Left lobe of liver (tissue), 2 donors: ENCODE data around the gene FGD4. TPM values are rescaled to one million over a fixed set of nuclear protein-coding genes. Genes with fewer than 3 reads are reported as not detected.
"Not testable (repeated sequence)": the region's sequence is repeated elsewhere in the genome, so short reads cannot be mapped to it uniquely, and the experiment has no call there.

ENCODE experiments used
- ATAC-seq: fragments of 200-7000 bp; cut with Tn5 transposase; one replicate; pipeline ENCODE4 v1.9.1; 2020; ENCODE audit warnings: mild to moderate bottlenecking, moderate library complexity
- DNase-seq: peaks from one replicate; pipeline ENCODE4 v3.0.0-alpha.2; 2020; ENCODE audit warnings: low spot score
- total RNA-seq: library from RNA; stranded (reverse); gene quantifications from one replicate; pipeline ENCODE4 v1.2.1, GENCODE V29; 2021
- donor health status: DM: no; HTN: no; CAD: no; lungs with moderate emphysema.
- donor health status: DM: no; HTN: yes; CAD: no.

Gene FGD4
- total RNA-seq, 1 donor from 2014 or later: 21.6 TPM

DNA sequence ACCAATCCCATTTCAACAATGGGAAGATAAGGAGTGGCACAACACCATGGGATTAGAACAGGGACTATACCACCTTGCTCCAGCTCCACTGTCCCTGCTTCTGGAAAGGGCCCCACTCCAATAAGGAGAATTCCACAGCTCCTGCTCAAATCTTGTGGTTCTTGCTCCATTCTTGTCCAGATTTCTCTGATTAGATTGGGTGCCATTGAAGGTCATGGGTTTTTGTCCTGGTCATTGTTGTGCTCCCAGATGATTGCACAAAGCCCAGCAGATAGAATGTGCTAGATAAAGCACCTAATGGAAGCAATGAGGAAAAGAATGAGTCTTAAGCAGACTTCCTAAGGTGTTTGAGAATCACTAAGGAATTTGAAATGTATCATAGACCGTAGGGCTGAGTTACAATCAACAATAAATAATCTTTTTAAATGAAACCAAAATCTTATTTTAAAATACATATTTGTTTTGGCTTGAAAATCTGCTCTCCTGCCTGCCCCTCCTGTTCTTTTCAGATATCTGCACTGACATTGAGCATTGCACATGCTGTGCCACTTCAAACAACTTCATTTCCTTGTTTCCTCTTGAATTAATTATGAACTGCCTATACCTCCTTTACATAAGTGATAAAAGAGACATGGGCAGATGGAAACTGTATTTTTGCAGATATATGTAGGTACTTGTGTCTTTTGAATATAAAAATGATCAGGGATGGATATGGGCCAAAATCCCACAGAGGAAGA, 115.9 kb downstream of the FGD4 start:
- no peak for DNase-seq
- ATAC-seq: peak; percentile 71

DNA sequence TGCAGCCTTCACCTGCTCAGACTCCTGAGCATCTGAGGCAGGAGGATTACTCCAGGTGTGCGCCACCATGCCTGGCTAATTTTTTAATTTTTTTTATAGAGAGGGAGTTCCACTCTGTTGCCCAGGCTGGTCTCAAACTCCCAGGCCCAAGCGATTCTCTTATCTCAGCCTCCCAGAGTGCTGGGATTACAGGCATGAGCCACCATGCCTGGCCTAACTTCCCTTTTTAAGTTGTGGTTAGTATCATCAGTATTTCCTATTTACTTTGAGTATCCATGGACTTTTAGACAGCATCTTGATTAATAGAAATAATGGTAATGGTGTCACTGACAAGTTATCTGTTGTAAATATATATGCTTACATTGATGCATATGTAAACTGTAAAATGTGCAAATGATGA, 116.9 kb downstream of the FGD4 start:
- DNase-seq: no peak
- no peak for ATAC-seq

DNA sequence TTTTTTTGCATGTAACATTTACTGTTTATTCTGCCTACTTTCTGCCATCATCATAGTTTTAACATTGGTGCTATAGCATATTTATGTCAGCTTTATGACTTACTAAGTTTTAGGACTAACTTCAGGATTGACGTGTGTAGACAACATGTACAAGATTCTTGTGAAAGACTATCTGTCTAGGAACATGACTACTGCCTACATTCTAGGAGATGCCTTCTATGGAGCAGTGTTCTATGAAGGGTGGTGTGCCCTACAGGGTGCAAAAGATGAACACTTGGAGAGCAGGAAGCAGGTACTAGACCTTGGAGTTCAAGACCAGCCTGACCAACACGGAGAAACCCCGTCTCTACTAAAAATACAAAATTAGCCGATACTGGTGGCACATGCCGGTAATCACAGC, 118.6 kb downstream of the FGD4 start:
- DNase-seq: no peak
- no peak for ATAC-seq

DNA sequence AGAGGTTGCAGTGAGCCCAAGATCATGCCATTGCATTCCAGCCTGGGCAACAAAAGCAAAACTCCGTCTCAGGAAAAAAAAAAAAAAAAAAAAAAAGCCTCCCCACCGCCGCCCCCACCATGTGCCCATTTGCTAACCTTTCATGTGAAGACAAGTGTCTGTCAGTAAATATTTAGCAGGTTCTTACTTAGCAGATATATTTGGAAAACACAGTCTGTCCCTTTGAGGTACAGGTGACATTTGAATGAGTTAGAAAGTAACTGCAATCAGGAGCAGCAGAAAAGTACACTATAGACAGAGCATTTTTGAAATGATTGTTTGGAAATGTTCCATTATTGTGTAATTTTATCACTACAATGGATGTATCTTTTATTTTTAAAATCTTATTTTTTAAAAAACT, 119.7 kb downstream of the FGD4 start:
- no peak for DNase-seq
- no peak for ATAC-seq

DNA sequence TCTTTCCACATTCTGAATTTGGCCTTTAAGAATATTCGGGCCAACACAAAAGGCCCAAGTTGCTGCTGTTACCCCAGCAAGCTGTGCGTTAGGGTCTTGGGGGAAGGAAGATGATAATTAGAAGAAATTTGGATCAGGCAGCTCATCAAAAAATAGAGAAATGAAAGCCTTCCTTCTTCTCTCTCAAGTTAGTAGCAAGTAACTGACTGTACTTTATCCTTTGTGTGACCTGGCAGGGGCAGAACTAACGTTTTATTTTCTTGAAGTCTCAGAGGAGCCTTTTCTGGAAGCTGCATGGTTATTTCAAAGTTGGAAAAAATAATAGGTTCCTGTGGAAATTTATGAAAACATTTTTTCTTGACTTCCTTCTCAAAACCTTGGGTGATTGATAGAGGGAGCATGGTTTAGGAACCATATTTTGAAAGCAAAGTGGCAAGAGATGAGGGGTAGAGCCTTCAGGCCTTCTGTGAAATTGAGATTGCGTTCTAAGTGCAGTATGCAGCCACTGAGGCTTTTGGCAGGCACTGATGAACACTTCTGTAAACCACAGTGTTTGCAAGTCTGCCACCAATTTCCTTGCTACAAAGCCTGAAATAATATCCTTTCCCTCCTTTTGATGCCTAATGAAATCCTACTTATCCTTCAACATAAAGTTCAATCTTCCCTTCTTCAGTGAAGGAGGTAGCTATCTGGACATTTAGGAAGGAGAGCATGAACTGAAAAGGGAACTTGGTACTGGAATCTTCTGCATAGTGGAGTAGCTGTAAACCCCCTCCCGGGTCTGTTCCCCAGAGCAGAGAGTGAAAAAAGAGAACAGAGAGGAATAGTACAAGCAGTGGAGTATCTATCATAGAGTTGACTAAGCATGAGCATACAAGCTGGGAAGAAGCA, 123.2 kb downstream of the FGD4 start:
- DNase-seq (no peak), ATAC-seq (peak; percentile 48)

DNA sequence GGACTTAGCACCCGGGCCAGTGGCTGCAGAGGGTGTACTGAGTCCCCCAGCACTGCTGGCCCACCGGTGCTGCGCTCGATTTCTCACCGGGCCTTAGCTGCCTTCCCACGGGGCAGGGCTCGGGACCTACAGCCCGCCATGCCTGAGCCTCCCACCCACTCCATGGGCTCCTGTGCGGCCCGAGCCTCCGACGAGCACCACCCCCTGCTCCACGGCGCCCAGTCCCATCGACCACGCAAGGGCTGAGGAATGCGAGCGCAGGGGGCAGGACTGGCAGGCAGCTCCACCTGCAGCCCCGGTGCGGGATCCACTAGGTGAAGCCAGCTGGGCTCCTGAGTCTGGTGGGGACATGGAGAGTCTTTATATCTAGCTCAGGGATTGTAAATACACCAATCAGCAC, 126.4 kb downstream of the FGD4 start:
- not testable (repeated sequence) for DNase-seq, ATAC-seq

DNA sequence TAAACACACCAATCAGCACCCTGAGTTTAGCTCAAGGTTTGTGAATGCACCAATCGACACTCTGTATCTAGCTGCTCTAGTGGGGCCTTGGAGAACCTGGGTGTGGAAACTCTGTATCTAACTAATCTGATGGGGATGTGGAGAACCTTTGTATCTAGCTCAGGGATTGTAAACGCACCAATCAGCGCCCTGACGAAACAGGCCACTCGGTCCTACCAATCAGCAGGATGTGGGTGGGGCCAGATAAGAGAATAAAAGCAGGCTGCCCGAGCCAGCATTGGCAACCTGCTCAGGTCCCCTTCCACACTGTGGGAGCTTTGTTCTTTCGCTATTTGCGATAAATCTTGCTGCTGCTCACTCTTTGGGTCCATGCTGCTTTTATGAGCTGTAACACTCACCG, 127.0 kb downstream of the FGD4 start:
- not testable (repeated sequence) for ATAC-seq, DNase-seq

DNA sequence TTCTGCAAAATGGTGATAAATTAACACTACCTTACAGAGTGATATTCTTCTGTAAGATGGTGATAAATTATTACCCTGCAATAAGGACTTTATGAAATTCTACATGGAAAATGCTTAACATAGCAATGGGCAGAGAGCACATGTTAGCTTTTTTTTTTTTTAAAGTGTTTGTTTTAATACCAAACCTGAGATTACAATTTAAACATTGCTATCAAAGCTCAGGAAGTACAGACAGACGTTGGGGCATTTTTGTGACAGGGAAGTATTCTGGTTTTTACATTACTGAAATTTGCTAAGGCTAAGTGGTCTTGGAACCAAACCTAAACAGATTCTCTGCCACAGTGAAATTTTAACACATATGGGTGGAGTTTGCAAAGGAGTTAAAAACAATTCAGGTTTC, 133.1 kb downstream of the FGD4 start:
- DNase-seq: no peak

DNA sequence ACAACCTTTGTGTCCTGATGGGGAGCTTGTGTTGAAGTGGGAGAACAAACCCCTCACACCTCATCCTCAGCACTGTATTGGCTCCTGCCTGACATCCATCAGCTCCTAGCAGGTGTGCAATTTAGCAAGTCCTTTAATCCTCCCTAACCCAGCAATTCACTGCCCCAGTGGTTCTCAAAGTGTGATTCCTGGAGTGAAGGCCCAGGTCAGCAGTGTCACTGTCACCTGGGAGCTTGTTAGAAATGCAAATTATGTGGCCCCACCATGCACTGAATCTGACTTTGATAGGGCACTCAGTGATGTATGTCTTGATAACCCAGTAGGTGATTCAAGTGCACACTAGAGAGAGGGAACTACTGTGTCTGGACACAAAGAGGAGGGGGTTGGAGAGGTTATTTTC, 133.6 kb downstream of the FGD4 start:
- DNase-seq: no peak
- ATAC-seq: no peak

More for the DNA sequence above, 133.1 kb downstream of the FGD4 start:
- ATAC-seq: peak; percentile 26

DNA sequence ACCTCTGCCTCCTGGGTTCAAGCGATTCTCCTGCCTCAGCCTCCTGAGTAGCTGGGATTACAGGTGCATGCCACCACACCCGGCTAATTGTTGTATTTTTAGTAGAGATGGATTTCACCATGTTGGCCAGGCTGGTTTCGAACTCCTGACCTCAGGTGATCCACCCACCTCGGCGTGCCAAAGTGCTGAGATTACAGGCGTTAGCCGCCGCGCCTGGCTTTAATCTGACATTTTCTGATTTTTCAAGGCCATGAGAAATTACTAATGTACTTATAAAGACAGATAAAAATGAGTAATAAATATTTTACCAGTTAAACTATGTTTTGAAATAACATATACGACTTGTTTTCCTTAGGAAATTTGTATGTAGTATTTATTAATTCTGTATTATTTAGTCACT, 134.1 kb downstream of the FGD4 start:
- not testable (repeated sequence) for ATAC-seq, DNase-seq

DNA sequence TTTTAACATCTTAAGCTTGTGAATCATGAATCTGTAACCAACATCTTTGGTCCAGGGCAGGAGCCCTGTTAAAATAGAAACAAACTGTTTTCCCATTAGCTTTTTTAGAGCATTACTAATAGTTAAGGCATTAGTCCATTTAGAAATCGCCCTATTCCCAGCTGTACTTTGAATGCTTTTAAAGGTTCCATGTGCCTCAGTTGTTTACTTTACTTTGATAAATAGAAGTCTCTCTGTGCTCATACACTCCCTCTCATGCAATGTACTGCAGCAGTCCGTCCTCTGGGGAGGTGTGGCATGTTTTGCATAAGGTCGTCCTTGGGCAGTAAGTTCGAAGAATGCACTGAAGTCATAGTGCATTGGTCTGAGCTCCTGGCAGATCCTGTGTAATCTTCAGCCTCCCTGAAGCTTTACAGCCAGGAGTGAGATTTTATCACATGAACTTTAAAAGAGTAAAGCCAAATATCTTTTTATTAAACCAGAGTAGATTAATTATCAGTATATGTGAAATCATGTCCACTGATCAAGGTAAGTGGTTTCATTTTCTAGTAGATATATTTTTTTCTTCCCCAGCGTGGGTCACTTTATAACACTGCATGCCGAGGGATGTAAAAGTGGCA, 134.7 kb downstream of the FGD4 start:
- ATAC-seq (peak; percentile 87), DNase-seq (peak; percentile 88)

DNA sequence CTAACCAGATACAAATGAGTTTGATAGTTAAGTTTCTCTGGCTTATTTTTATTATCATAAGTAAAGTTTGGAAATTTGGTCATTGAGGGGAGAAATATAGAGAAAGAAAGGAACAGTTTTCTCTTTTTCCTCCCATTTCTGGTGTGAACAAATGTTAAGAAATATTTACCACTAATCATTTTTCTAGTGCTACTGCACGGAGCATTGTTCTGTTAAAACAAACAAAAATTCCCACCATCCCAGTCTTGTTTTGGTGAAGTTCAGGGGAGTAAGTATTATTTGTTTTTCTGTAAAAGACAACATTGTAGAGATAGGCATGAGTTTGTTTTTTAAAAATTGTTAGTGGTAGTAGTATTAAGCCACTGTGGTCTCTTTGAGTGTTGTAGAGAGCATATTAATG, 135.3 kb downstream of the FGD4 start:
- DNase-seq (no peak), ATAC-seq (no peak)

DNA sequence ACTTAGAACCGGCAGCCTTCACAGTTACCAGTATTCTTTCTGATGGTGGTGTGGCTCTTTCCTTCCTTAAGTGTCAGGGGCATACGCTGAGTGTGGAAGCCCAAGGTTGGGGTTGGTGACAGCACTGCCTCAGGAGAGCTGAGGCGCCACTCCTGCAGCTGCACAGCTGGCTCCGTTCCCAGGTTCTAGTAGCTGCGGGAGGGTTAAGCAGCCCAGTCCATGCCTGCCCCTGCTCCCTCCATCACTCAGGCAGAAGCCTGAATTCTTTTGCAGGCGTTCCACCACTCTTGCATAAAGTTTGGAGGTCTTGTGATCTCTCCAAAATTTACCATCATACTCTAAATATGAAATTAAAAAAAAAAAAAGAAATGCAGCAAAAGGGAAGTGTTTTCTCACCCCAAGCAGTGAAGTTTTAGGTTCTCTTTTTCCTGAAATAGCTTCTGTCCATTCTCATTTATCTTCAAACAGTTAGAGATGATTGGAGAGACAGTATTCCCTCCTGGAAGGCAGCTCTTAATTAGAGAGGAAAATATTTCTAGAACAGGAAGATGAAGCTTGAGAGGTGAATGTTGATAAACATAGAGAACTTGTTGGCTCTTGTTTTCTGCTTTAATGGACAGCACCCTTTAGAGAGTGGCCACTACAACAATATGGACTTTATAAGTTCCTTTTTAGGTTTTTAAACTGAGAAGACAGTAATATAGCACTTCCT, 136.1 kb downstream of the FGD4 start:
- peak; percentile 75 for ATAC-seq

DNA sequence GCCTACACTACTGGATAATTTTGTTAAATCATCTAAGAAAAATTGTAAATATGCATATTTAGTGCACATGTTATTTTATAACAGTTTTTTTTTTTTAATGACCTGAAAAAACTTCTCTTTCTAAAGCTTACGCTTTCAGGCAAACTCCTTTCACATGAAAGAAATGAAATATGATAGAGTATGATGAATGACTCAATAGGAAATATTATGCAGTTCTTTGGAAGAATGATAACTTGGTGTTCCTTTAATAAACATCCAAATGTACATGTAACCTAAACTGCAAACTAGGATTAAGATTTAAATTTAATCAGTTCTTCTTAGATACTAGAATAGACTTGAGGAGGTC, 136.6 kb downstream of the FGD4 start:
- no peak for ATAC-seq
- no peak for DNase-seq

More for the DNA sequence above, 136.1 kb downstream of the FGD4 start:
- DNase-seq: peak; percentile 82

DNA sequence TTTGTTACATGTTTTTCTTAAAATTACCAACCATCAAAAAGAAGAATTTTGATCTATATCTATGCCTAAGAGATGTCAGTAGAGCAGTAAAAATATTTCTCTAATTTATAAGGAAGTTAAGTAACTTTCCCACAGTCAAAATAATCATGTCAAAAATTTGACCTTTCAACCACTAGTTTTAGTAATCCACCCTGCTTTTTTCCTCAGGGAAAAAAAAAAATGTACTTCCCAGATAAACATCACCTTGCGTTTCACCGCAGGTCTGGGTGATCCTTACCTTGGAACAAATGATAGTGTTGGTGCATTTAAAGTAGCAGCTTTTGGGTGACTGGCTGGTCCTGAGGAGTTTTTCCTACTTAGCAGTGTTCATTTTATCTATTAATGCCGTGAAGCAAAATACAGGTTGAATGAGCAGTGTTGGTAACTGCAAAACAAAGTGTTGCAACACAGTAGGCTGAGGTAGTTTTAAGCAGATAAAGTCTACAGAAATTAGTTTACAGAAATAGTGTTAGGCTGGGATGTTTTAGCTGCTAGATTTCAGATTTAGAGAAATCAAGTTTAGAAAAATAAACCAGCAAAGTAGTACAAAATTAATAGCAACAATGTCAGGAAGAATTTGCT, 142.5 kb downstream of the FGD4 start:
- DNase-seq (no peak), ATAC-seq (peak; percentile 59)

DNA sequence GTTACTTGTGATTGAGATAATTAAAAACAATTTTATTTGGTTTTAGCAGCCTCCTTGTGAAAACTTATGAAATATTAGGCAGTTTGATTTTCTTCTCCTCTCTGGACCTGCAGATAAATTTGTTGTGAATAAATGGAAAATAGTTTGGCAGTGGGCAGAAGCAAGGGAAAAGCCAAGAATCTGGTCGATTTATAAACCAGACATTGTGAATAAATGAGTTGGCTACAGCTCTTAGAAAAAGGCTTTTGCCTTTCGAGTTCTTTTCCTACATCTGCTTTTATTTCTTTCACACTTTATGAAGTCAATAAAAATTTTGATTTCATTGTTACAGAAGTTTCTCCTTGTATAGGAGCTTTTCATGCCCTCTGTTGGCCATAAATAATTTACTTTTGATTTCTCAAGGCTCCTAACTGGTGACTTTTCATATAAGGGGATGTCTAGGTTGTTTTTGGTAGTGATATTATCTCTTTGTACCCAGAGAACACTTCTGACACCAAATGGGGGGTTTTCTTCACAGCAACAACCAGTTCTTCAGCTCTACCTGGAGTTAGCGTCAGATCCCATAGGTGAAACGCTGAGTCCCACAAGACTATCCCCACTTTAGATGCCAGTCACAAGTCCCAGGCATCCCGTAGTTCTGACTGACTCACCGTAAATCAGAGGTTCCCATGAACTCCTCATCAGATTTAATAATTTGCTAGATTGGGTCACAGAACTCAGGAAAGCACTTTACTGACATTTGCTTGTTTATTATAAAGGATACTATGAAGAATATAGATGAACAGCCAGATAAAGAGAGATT, 143.3 kb downstream of the FGD4 start:
- no peak for DNase-seq
- peak; percentile 39 for ATAC-seq

DNA sequence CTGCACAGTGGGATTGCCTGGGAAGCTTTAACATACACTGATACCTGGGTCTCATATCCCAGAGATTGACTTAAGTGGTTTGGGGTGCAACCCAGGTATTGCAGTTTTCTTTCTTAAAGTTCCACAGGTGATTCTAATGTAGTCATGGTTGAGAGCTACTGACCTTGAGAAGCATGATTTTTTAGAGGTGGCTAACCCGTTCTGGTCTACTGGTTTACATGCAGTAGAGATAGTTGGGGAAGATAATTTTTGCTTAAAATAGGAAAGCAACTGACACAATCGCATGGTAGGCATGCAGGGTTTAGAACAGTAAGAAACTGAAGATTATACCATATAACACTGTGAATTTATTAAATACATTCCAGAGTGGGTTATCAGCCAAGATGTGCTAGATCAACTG, 145.5 kb downstream of the FGD4 start:
- DNase-seq (no peak), ATAC-seq (no peak)

DNA sequence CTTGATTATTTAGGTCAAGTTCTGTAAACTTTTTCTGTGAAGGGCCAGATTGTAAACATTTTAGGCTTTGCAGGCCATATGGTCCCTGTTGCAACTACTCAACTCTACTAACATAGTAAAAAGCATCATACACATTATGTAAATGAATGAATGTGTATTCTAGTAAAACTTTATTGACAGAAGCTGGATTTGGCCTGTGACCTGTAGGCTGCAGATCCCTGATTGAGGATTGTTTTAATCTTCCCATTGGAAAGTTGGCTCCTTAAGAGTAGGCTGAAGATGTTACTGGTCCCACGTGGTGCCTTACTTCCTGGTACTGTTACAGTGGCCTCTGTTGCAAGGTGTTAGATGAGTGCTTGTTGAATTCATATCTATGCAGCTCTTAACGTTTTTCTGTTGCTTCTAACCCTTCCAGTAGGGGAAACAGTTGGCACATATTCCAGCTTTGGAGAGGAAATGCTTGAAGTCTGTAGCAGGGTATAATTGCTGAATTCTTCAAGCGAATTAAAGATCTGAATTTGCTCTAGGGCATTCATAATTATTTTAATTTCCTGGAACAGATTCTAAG, 146.1 kb downstream of the FGD4 start:
- ATAC-seq: no peak
- DNase-seq: no peak

DNA sequence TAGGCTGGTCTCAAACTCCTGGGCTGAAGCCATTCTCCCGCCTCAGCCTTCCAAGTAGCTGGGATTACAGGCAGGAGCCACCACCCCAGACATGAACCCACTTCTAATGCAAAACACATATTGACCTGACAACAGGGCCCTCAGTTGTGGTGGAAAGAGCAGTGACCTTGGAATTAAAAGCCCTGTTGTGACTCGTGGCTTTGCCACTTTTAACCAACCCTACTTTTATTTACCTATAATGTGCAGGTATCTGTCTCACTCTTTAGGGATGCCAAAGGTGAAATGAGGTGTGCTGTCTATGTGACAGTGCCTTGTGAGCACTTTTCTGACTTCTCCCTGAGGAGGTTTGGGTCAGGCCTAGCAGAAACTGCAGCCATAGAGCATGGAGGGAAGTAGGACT, 146.9 kb downstream of the FGD4 start:
- ATAC-seq (no peak), DNase-seq (no peak)
